NCI-H526 (cell line): ENCODE data around the gene PERP.
"Not testable (repeated sequence)": the region's sequence is repeated elsewhere in the genome, so short reads cannot be mapped to it uniquely, and the experiment has no call there.

ENCODE experiments used
- DNase-seq, 2 experiments: peaks; one replicate each; lab custom pipeline; 2025; lab: John Stamatoyannopoulos, UW

PERP gene

DNA sequence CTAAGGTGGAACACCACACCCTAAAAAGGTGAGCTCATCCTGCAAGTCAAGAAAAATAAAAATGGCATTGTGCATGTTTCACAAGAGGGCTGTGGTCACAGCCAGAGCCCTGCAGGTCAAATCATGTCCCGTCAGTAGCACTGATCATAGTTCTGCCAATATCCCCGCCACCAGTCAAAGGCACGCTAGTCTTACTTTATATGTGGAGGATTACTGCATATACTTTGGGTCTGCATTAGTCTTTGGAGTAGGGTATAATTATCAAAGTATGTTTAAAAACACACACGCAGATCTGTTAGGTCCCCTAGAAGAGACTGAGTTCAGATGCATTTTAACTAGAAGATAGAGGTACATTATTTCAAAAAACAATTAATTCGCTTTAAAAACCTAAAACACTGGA, 1.8 kb downstream of the PERP start:
- peak; percentile 59 to 72 for DNase-seq

GRCh38 chr6:138104618-138105213, 2.5 kb downstream of the PERP start:
- DNase-seq, result peak; percentile 61 to 65

- DNase-seq, result peak; percentile 47 to 62
Observed at GRCh38 chr6:138103871-138104270, 3.3 kb downstream of the PERP start.

DNA sequence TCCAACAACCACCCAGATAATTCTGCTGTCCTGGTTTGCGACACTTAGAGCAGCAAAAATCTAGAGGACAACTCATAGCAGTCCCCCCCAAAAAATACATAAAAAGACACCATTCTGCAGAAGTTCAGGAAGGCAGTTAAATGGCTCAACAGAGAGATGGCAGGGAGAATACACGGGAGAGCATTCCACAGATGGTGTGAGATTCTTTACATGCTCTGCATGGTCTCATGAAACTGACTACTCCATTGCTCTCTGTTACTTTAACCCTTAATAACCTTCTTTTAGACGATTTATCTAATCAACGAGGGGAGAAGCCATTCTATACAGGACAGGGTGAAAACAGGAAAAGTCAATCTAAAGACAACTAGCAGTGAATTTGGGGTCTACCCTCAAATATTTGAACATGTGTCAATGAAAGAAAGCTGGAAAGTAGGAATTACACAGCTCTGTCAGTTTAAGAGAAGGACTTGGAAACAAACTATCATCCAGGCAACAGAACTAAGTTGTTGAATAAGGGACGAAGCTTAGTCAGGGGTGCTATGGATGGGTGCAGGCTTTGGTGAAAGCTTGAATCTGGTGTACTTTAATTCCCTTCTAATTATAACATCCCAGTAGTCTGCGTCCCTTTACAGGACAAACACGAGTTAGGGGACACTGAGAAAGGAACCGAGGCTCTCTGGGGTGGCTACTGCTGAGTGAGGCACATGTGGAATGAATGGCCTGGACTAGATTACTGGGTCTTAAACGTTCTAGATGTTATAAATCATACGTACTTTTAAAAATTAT, 5.1 kb downstream of the PERP start:
- DNase-seq, result no peak

- DNase-seq, result no peak
Observed at GRCh38 chr6:138099832-138100231, 7.4 kb downstream of the PERP start.

- no peak for DNase-seq
Observed at GRCh38 chr6:138098306-138098705, 8.9 kb downstream of the PERP start.

DNA sequence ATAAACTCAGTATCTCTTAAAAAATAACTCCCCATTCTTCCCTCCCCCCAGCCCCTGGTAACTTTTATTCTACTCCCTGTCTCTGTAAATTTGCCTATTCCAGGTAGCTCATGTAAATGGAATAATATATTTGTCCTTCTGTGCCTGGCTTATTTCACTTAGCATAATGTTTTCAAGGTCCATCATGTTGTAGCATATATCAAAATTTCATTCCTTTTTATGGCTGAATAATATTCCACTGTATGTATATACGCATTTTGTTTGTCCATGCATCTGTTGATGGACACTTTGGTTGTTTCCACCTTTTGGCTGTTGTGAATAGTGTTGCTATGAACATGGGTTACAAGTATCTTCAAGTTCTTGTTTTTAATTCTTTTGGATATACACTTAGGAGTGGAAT, 13.0 kb downstream of the PERP start:
- no peak for DNase-seq

GRCh38 chr6:138093632-138094031, 13.6 kb downstream of the PERP start:
- no peak for DNase-seq

DNA sequence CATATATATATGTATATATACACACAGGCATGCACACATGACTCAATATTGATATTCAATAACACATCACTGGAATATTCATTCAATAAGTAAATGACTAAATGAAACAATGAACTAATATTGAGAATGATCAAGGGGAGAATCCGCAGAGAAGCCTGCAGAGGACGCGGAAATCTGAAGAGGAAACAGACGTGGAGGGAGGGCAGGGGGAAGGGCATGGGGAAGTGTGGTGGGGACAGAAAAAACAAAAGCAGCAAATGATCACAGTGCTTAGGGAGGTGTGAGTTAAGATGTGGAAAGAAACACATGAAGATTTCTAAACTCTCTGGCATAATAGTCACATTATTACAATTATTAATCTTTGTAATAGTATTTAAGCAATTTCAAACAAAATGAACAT, 14.5 kb downstream of the PERP start:
- DNase-seq, result no peak

GRCh38 chr6:138089325-138089724, 17.9 kb downstream of the PERP start:
- no peak for DNase-seq

DNA sequence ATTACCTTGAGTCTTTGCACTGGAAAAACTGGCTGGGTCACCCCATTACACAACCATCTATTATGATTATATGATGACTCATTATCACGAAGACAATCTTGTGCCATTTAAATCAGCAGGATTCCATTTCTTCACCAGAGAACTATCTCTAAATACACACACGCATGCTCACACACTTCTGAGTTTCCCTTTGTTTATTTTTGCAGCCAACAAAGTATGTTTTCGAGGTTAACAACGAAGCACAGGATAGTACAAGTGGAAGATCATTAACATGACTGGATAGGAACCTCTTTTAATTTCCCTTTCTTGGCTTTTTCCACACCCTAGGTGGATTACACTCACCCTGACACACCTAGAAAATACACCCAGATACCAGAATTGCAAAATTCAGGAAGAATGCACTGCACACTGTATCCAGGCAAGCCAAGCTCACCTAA, 18.9 kb downstream of the PERP start:
- DNase-seq, result peak in 1 of 2 experiments; percentile 4

- no peak for DNase-seq
Observed at GRCh38 chr6:138087593-138088325, 19.5 kb downstream of the PERP start.

- no peak for DNase-seq
Observed at GRCh38 chr6:138086573-138087196, 20.5 kb downstream of the PERP start.

DNA sequence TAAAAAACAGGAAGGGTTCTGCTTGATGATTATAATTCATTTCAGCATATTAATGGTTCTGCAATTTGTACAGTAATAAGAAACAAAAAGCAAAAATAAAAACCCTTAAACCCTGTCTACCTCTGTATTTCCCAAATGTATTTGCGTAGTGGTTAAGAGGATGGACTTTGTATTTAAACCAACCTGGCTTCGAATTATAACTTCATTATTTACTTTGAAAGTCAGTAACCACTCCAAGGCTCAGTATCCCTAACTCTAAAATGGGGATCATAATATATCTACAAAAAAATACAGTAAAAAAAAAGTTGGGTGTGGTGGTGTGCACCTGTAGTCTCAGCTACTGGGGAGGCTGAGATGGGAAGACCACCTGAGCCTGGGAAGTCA, 21.4 kb downstream of the PERP start:
- DNase-seq, result no peak

DNA sequence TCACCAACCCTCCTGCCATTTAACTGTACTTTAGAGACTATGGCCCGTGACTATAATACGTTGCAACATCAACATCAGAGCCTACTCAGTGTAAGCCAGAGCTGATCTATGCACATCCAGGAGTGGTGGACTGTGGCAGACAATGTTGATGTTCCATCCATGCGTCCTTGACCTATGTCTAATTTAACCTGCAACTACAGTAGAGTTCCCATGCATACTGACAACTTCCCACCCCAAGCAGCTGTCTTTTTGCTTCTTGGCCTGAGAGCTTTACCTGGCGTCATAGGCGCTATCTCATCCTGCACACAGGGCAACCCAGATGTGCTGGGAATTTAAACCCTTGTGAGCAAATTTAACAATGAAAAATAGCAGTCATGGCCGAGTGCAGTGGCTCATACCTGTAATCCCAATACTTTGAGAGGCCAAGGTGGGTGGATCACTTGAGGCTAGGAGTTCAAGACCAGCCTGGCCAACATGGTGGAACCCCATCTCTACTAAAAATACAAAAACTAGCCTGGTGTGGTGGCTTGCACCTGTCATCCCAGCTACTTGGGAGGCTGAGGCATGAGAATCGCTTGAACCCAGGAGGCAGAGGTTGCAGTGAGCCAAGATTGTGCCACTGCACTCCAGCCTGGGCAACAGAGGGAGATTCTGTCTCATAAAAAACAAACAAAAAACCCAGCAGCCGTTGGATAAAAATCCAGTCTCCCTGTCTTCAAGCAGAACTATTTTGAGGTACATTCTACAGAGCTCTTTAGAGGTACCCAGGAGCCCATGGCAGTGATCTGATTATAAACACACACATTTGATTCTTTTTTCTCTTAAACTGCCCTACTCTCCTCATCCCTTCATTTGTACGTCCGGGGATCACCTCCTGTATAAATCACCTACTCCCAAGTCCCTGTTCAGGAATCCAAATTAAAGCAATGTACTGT, 22.0 kb downstream of the PERP start:
- no peak for DNase-seq

DNA sequence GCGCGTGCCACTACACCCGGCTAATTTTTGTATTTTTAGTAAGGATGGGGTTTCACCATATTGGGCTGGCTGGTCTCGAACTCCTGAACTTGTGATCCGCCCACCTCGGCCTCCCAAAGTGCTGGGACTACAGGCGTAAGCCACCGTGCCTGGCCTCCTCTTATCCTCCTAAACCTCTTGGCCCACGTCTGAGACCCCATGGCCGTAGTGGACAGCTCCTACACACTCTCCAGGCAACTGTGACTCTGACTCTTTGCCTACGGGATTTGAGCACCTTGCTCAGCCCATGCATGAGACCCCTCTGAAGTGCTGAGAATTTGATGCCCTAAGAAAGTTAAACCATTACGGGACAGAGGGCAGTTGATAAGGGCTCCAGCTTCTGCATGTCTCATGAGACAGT, 25.0 kb downstream of the PERP start:
- no peak for DNase-seq

DNA sequence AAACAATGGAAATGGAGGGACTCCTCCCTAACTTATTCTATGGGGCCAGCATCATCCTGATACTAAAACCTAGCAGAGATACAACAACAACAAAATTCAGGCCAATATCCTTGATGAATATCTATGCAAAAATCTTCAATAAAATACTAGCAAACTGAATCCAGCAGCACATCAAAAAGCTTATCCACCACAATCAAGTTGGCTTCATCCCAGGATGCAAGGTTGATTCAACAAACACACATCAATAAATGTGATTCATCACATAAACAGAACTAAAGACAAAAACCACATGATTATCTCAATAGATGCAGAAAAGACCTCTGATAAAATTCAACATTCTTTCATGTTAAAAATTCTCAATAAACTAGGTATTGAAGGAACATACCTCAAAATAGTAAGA, 27.7 kb downstream of the PERP start:
- DNase-seq, result not testable (repeated sequence)

GRCh38 chr6:138078491-138078890, 28.7 kb downstream of the PERP start:
- DNase-seq, result no peak

GRCh38 chr6:138073264-138073663, 34.0 kb downstream of the PERP start:
- no peak for DNase-seq

GRCh38 chr6:138063726-138064125, 43.5 kb downstream of the PERP start:
- DNase-seq, result no peak

GRCh38 chr6:138054982-138055381, 52.2 kb downstream of the PERP start:
- no peak for DNase-seq
